Measurements from ENCODE around the gene BRIP1. TPM values are rescaled to one million over a fixed set of nuclear protein-coding genes. Genes with fewer than 3 reads are reported as not detected.

BRIP1 gene
- total RNA-seq, 2 experiments from 2014 or later = 12.0 to 12.9 TPM

DNA sequence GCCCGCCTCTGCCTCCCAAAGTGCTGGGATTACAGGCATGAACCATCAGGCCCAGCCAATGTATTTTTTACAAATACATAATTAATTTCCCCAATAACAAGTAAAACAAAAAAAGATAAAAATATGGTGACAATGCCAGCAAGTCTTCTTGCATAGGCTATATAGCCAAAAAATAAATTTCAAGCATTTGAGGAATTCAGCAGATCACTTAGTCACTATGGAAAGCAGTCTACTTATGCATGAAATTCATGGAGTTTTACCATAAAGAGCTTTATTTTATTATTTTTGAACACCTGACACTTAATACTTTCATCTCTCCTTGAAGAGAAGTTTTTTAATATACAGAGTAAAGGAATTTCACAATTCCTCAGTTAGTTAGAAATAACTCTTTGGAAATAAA is 56.4 kb downstream of the BRIP1 start:
- intact Hi-C loops (cut with micrococcal nuclease) = no loop called here

DNA sequence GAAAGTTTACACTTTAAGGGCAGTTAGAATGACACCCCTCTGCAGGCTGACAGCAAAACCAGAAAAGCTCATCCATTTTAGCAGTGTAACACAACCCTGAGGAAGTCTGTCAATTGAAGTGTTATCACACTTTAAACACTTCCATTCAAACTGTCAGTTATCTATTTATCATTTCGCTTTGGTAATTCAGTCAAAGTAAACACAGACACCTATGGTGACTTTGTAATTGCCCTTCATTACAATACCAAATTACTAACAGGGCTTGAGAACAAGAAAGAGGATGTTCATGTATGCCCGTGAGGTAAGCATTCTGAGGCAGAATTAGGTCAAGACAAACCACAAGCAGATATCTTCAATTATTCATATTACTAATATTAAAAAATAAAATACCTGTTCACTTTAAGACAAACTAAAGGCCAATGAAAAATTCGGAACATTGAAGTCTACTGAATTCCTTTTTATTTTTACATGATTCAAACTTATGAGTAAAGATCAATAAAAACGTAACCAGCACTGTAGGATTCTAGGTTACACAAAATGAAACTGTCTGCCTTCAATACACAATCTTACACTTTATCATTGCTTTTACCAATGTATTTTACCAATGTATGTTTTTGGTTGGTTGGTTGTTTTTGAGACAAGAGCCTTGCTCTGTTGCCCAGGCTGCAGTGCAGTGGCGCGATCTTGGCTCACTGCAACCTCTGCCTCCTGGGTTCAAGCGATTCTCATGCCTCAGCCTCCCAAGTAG is 57.1 kb downstream of the BRIP1 start:
- CTCF ChIA-PET = no interaction called here
- Mint-ChIP-seq H3K27me3 (ENCODE audit: low read depth) (no peaks in the 10 kb centered on the region), H3K4me1 (ENCODE audit: low read depth) (peaks cover 1% of the 10 kb centered on the region), H3K9me3 (no peaks in the 10 kb centered on the region), H3K36me3 (ENCODE audit: low read depth) (peaks cover 6% of the 10 kb centered on the region), H3K27ac (no peak overlapping the region), H3K4me3 (no peak overlapping the region)
- intact Hi-C loops (cut with micrococcal nuclease) = no loop called here
- no peak for DNase-seq

More for the DNA sequence above, 56.4 kb downstream of the BRIP1 start:
- no peaks in the 10 kb centered on the region for H3K9me3 Mint-ChIP-seq
- CTCF ChIA-PET = no interaction called here
- H3K27me3 Mint-ChIP-seq (ENCODE audit: low read depth) = no peaks in the 10 kb centered on the region
- peaks cover 6% of the 10 kb centered on the region for H3K36me3 Mint-ChIP-seq (ENCODE audit: low read depth)
- no peak overlapping the region for H3K27ac Mint-ChIP-seq
- no peak overlapping the region for H3K4me3 Mint-ChIP-seq
- peaks cover 1% of the 10 kb centered on the region for H3K4me1 Mint-ChIP-seq (ENCODE audit: low read depth)
- DNase-seq = no peak

- intact Hi-C loops (cut with micrococcal nuclease) = no loop called here
- Mint-ChIP-seq H3K4me3 (no peak overlapping the region), H3K27me3 (ENCODE audit: low read depth) (no peaks in the 10 kb centered on the region), H3K36me3 (ENCODE audit: low read depth) (peaks cover 6% of the 10 kb centered on the region), H3K27ac (no peak overlapping the region), H3K4me1 (ENCODE audit: low read depth) (peaks cover 1% of the 10 kb centered on the region), H3K9me3 (no peaks in the 10 kb centered on the region)
- no peak for DNase-seq
- CTCF ChIA-PET = no interaction called here
Observed at GRCh38 chr17:61805399-61805798, 57.9 kb downstream of the BRIP1 start.

GRCh38 chr17:61803796-61804195 is 59.5 kb downstream of the BRIP1 start:
- Mint-ChIP-seq H3K36me3 (ENCODE audit: low read depth) (peaks cover 6% of the 10 kb centered on the region), H3K27ac (no peak overlapping the region), H3K4me3 (no peak overlapping the region), H3K27me3 (ENCODE audit: low read depth) (no peaks in the 10 kb centered on the region), H3K4me1 (ENCODE audit: low read depth) (peaks cover 1% of the 10 kb centered on the region), H3K9me3 (no peaks in the 10 kb centered on the region)
- CTCF ChIA-PET = no interaction called here
- intact Hi-C loops (cut with micrococcal nuclease) = no loop called here
- no peak for DNase-seq

DNA sequence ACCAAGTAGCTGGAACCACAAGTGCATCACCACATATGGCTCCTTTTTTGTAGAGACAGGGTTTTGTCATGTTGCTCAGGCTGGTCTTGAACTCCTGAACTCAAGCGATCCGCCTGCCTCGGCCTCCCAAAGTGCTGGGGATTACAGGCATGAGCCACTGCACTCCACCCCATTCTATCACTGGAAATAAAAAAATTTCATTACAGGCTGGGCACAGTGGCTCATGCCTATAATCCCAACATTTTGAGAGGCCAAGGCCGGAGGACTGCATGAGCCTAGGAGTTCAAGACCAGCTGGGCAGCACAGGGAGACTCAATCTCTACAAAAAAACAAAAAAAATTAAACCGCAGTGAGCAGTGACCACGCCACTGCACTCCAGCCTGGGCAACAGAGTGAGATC is 60.1 kb downstream of the BRIP1 start:
- Mint-ChIP-seq H3K4me3 (no peak overlapping the region), H3K27ac (no peak overlapping the region)

DNA sequence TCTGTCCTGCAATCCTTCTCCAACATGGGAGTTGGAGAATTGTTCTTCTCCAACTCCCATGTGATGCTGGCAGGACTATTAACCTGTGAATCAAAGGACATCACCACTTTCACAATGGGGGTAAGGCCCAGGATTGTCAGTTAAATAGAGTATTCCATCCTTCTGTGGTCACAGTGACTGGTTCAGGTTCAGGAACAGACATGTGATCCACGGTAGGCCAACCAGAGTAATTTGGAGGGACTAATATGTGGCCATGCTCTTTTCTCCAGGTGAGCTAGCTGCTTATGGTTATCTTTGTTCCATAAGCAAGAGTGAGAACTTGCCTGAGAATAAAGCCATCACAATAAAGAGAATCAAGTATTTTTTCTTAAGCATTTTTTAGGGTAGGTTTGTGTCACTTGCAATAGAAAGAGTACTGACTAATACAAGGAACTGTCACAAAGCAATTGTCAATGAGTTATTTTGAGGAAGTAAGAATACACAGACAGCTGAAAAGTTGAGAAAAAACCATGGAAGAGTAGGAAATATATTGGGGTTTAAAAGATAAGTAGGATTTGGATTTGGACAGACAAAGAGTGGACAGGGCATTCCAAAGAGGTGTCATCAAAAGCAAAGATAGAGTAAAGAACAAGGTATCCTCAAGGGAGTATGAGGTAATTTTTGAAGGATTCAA is 63.4 kb downstream of the BRIP1 start:
- no peaks in the 10 kb centered on the region for H3K9me3 Mint-ChIP-seq
- DNase-seq = no peak
- no peak overlapping the region for H3K4me3 Mint-ChIP-seq
- no peaks in the 10 kb centered on the region for H3K4me1 Mint-ChIP-seq (ENCODE audit: low read depth)
- intact Hi-C loops (cut with micrococcal nuclease) = no loop called here
- CTCF ChIA-PET = interaction anchor here (0.5 kb wide), 1 partner anchor 182 kb away, joined by 3 read pairs; no protein-coding TSS in a partner anchor
- peaks cover 13% of the 10 kb centered on the region for H3K36me3 Mint-ChIP-seq (ENCODE audit: low read depth)
- H3K27ac Mint-ChIP-seq = no peak overlapping the region
- no peaks in the 10 kb centered on the region for H3K27me3 Mint-ChIP-seq (ENCODE audit: low read depth)

More for the DNA sequence above, 60.1 kb downstream of the BRIP1 start:
- H3K36me3 Mint-ChIP-seq (ENCODE audit: low read depth) = peaks cover 2% of the 10 kb centered on the region
- CTCF ChIA-PET = no interaction called here
- peaks cover 1% of the 10 kb centered on the region for H3K4me1 Mint-ChIP-seq (ENCODE audit: low read depth)
- intact Hi-C loops (cut with micrococcal nuclease) = no loop called here
- no peak for DNase-seq
- no peaks in the 10 kb centered on the region for H3K27me3 Mint-ChIP-seq (ENCODE audit: low read depth)
- H3K9me3 Mint-ChIP-seq = no peaks in the 10 kb centered on the region

- H3K4me1 Mint-ChIP-seq (ENCODE audit: low read depth) = no peaks in the 10 kb centered on the region
- intact Hi-C loops (cut with micrococcal nuclease) = no loop called here
- H3K36me3 Mint-ChIP-seq (ENCODE audit: low read depth) = peaks cover 20% of the 10 kb centered on the region
- CTCF ChIA-PET = no interaction called here
- no peaks in the 10 kb centered on the region for H3K27me3 Mint-ChIP-seq (ENCODE audit: low read depth)
- H3K9me3 Mint-ChIP-seq = no peaks in the 10 kb centered on the region
- no peak for DNase-seq
- H3K4me3 Mint-ChIP-seq = no peak overlapping the region
- H3K27ac Mint-ChIP-seq = no peak overlapping the region
Observed at GRCh38 chr17:61797283-61797682, 66.0 kb downstream of the BRIP1 start.

GRCh38 chr17:61795546-61795945 is 67.8 kb downstream of the BRIP1 start:
- H3K4me3 Mint-ChIP-seq = no peak overlapping the region
- H3K36me3 Mint-ChIP-seq (ENCODE audit: low read depth) = peaks cover 23% of the 10 kb centered on the region
- no peak for DNase-seq
- CTCF ChIA-PET = interaction anchor here (1.4 kb wide), 1 partner anchor 19 kb away, joined by 3 read pairs; no protein-coding TSS in a partner anchor
- H3K27ac Mint-ChIP-seq = no peak overlapping the region
- intact Hi-C loops (cut with micrococcal nuclease) = no loop called here
- H3K27me3 Mint-ChIP-seq (ENCODE audit: low read depth) = no peaks in the 10 kb centered on the region
- no peaks in the 10 kb centered on the region for H3K4me1 Mint-ChIP-seq (ENCODE audit: low read depth)
- H3K9me3 Mint-ChIP-seq = no peaks in the 10 kb centered on the region

DNA sequence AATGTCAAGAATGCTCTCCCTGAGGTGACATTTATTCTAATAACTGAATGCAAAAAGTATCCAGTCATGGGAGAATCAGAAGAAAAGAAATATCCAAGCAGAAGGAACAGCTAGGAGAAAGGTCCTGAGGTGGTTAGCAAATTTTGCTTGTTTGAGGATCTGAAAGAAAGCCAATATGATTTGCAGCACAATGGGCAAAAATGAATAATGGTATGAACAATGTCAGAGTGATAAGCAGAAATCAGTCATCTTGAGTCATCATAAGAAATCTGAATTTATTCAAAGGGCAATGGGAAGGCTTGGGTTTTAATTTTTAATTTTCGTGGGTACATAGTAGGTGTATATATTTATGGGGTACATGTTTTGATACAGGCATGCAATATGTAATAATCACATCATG is 68.5 kb downstream of the BRIP1 start:
- peaks cover 24% of the 10 kb centered on the region for H3K36me3 Mint-ChIP-seq (ENCODE audit: low read depth)
- intact Hi-C loops (cut with micrococcal nuclease) = no loop called here

DNA sequence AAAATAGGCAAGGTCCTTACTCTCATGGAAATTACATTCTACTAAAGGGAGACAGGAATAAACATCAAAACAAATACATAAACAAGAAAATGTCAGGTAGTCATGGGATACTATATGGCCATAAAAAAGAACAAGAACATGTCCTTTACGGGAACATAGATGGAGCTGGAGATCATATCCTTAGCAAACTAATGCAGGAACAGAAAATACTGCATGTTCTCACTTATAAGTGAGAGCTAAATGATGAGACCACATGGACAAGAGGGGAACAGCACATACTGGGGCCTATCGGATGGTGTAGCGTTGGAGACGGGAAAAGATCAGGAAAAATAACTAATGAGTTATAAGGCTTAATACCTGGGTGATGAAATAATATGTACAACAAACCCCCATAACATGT is 69.1 kb downstream of the BRIP1 start:
- Mint-ChIP-seq H3K9me3 (no peaks in the 10 kb centered on the region), H3K4me3 (no peak overlapping the region), H3K36me3 (ENCODE audit: low read depth) (peaks cover 25% of the 10 kb centered on the region), H3K27ac (no peak overlapping the region), H3K27me3 (ENCODE audit: low read depth) (no peaks in the 10 kb centered on the region), H3K4me1 (ENCODE audit: low read depth) (no peaks in the 10 kb centered on the region)
- CTCF ChIA-PET = no interaction called here
- no peak for DNase-seq
- intact Hi-C loops (cut with micrococcal nuclease) = no loop called here

More for the DNA sequence above, 68.5 kb downstream of the BRIP1 start:
- H3K27me3 Mint-ChIP-seq (ENCODE audit: low read depth) = no peaks in the 10 kb centered on the region
- no peak for DNase-seq
- no peak overlapping the region for H3K4me3 Mint-ChIP-seq
- no peaks in the 10 kb centered on the region for H3K4me1 Mint-ChIP-seq (ENCODE audit: low read depth)
- CTCF ChIA-PET = no interaction called here
- H3K9me3 Mint-ChIP-seq = no peaks in the 10 kb centered on the region
- H3K27ac Mint-ChIP-seq = no peak overlapping the region

DNA sequence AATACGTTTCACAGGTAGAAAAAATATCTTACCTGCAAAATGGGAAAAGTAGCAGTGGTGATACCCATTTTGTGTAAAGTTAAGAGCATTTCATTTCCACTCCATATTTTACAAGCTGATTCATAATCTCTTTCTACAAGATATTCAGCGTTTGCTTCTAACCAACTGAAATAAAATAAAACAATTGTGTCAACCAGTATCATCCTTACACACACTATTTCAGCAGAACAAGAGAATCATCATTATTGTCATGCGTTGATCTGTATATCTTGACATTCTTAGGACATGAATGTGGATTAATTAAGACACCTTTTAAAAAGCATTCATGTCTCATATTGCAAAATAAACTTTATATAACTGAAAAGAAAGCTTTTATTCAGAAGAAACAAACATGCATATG is 69.8 kb downstream of the BRIP1 start:
- Mint-ChIP-seq H3K27ac (no peak overlapping the region), H3K36me3 (ENCODE audit: low read depth) (peaks cover 25% of the 10 kb centered on the region), H3K9me3 (no peaks in the 10 kb centered on the region), H3K27me3 (ENCODE audit: low read depth) (no peaks in the 10 kb centered on the region), H3K4me3 (no peak overlapping the region), H3K4me1 (ENCODE audit: low read depth) (no peaks in the 10 kb centered on the region)
- DNase-seq = no peak
- CTCF ChIA-PET = no interaction called here
- intact Hi-C loops (cut with micrococcal nuclease) = no loop called here

DNA sequence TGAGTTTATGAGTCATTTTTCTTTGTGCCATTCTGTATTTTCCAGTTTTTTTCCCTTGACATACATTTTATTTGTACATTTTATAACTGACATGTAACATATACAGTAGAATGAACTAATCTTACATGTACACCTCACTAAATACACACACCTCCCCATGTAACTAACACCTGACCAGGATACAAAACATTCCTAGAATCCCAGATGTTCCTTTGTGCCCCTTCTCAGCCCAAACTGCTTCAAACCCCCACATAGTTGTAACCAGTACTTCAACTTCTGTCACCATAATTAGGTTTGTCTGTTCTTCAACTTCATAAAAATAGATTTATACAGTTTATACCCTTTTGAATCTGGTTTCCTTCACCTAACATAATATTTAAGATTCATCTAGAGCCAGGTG is 73.5 kb downstream of the BRIP1 start:
- H3K9me3 Mint-ChIP-seq = no peaks in the 10 kb centered on the region
- no peak for DNase-seq
- H3K4me3 Mint-ChIP-seq = no peak overlapping the region
- peaks cover 12% of the 10 kb centered on the region for H3K36me3 Mint-ChIP-seq (ENCODE audit: low read depth)
- no peak overlapping the region for H3K27ac Mint-ChIP-seq
- CTCF ChIA-PET = no interaction called here
- H3K27me3 Mint-ChIP-seq (ENCODE audit: low read depth) = no peaks in the 10 kb centered on the region
- no peaks in the 10 kb centered on the region for H3K4me1 Mint-ChIP-seq (ENCODE audit: low read depth)
- intact Hi-C loops (cut with micrococcal nuclease) = no loop called here

DNA sequence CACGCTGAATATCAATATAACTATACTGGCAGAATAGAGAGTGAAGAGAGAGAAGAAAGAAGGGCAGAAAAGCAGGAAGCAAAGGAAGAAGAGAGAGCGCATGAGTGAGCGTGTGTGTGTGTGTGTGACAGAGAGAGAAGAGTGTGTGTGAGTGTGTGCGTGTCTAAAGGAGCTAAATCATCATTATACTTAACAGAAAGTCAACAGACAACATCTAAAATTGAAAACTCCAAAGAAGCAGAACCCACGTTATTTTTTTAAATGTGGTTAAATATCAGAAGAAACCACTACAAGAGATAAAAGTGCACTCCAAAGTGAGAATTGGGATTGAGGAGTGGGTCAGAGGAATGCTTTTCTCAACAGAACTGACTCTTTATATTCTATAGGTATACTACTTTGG is 77.2 kb downstream of the BRIP1 start:
- intact Hi-C loops (cut with micrococcal nuclease) = no loop called here
- Mint-ChIP-seq H3K4me1 (ENCODE audit: low read depth) (no peaks in the 10 kb centered on the region), H3K27ac (no peak overlapping the region), H3K4me3 (no peak overlapping the region), H3K9me3 (no peaks in the 10 kb centered on the region), H3K36me3 (ENCODE audit: low read depth) (peaks cover 6% of the 10 kb centered on the region), H3K27me3 (ENCODE audit: low read depth) (no peaks in the 10 kb centered on the region)
- DNase-seq = no peak
- CTCF ChIA-PET = no interaction called here

All from activated naive CD4-positive, alpha-beta T cell treated with anti-CD3 and anti-CD28 coated beads for 36 hours (primary cell).